ENCODE data around the gene OLFML2A.

DNA sequence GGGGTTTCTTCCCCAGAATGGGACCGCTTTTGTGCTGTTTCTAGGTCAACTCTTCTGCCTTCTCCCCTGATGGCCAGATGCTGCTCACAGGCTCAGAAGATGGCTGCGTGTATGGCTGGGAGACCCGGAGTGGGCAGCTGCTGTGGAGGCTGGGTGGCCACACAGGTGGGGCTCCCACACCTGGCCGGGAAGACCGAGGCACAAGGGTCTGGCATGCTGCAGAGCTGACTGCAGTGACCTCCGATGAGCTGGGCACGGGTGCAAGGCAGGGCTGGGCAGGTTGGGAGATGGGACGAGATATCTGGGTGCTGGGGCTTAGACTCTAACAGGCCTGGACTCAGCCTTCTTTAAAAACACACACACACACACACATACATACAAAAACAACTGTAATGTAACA is 77.2 kb downstream of the OLFML2A start:
- TF ChIP-seq, protein P1, sequence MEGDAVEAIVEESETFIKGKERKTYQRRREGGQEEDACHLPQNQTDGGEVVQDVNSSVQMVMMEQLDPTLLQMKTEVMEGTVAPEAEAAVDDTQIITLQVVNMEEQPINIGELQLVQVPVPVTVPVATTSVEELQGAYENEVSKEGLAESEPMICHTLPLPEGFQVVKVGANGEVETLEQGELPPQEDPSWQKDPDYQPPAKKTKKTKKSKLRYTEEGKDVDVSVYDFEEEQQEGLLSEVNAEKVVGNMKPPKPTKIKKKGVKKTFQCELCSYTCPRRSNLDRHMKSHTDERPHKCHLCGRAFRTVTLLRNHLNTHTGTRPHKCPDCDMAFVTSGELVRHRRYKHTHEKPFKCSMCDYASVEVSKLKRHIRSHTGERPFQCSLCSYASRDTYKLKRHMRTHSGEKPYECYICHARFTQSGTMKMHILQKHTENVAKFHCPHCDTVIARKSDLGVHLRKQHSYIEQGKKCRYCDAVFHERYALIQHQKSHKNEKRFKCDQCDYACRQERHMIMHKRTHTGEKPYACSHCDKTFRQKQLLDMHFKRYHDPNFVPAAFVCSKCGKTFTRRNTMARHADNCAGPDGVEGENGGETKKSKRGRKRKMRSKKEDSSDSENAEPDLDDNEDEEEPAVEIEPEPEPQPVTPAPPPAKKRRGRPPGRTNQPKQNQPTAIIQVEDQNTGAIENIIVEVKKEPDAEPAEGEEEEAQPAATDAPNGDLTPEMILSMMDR (IDR thresholded peaks at IDR 0.05; ENCODE audit: insufficient read depth, low read length): no peak
- no peak for TF ChIP-seq POLR2AphosphoS5 (IDR thresholded peaks at IDR 0.05; ENCODE audit: low read depth)

Data from HL-60 (cell line).